ENCODE measurements around the gene TRPC4.

DNA sequence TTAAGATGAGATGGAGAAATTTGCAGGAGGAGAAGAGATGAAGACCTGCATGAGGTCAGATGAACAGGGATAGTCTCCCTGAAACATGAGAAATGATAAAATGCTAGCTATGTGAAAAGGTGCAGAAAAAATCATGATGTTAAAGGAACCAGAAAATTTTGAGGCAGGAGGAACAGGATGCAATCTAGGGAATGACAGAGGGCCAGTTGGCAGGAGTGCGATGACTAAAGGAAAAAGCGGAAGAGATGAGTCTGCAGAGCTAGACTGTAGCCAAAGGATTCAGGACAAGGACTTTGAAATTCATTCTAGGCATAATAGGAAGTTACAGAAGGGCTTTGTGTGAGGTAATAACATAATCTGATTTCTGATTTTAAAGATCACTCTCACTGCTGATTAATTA lies 77.9 kb downstream of the TRPC4 start:
- TF ChIP-seq POLR2AphosphoS5 (IDR thresholded peaks at IDR 0.05) (no peak), POLR2A (IDR thresholded peaks at IDR 0.05) (no peak), EP300 (IDR thresholded peaks at IDR 0.05; ENCODE audit: low read depth) (no peak)
- TF ChIP-seq, protein P1, sequence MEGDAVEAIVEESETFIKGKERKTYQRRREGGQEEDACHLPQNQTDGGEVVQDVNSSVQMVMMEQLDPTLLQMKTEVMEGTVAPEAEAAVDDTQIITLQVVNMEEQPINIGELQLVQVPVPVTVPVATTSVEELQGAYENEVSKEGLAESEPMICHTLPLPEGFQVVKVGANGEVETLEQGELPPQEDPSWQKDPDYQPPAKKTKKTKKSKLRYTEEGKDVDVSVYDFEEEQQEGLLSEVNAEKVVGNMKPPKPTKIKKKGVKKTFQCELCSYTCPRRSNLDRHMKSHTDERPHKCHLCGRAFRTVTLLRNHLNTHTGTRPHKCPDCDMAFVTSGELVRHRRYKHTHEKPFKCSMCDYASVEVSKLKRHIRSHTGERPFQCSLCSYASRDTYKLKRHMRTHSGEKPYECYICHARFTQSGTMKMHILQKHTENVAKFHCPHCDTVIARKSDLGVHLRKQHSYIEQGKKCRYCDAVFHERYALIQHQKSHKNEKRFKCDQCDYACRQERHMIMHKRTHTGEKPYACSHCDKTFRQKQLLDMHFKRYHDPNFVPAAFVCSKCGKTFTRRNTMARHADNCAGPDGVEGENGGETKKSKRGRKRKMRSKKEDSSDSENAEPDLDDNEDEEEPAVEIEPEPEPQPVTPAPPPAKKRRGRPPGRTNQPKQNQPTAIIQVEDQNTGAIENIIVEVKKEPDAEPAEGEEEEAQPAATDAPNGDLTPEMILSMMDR (IDR thresholded peaks at IDR 0.05): no peak

Measured in transverse colon (tissue), 4 donors.